HG02852 (cell line): ENCODE data around the gene DYRK2.

Experiments
- ATAC-seq: cut with Tn5 transposase; IDR thresholded peaks from one replicate; pipeline ENCODE4 v1.9.1; 2021; ENCODE audit warnings: mild to moderate bottlenecking, moderate library complexity; ENCODE audit not compliant: unreplicated experiment

DYRK2 gene

GRCh38 chr12:67701121-67701520 is 52.6 kb downstream of the DYRK2 start:
- no peak for ATAC-seq

GRCh38 chr12:67702136-67702535 is 53.6 kb downstream of the DYRK2 start:
- no peak for ATAC-seq

- ATAC-seq: no peak
Observed at GRCh38 chr12:67704071-67704470, 55.5 kb downstream of the DYRK2 start.

GRCh38 chr12:67705394-67706370 is 57.1 kb downstream of the DYRK2 start:
- ATAC-seq: no peak

GRCh38 chr12:67709367-67709954 is 60.9 kb downstream of the DYRK2 start:
- ATAC-seq: no peak

GRCh38 chr12:67710582-67710981 is 62.0 kb downstream of the DYRK2 start:
- ATAC-seq: peak; percentile 99

- no peak for ATAC-seq
Observed at GRCh38 chr12:67712011-67712410, 63.5 kb downstream of the DYRK2 start.

- no peak for ATAC-seq
Observed at GRCh38 chr12:67714648-67715047, 66.1 kb downstream of the DYRK2 start.
